K562 (cell line): ENCODE results near the gene PEX13. TPM values are rescaled to one million over a fixed set of nuclear protein-coding genes. Genes with fewer than 3 reads are reported as not detected.
A peak's percentile ranks its signal among the peaks of the same experiment; 100 is the strongest.

Experiments
- ATF7 ChIP-seq: fragments of 450-650 bp; IDR thresholded peaks from 2 replicates; pipeline ENCODE4 v1.7.1; 2014; ENCODE audit warnings: mild to moderate bottlenecking, moderate library complexity
- CHCHD3 ChIP-seq: fragments of 250-450 bp; sonication (Bioruptor Pico); IDR thresholded peaks from 2 replicates; pipeline ENCODE4 v2.1.2; 2022; ENCODE audit warnings: mild to moderate bottlenecking
- CTCF ChIP-seq, 3 experiments: IDR thresholded peaks in 2 of 3; conservative IDR thresholded peaks in 1 of 3; 2 replicates each; pipeline ENCODE4 v1.5.1; 2011 to 2012; ENCODE audit warnings: low read length in 3 of 3, mild to moderate bottlenecking in 3 of 3, control low read depth in 2 of 3, improper control_type of control experiment in 1 of 3, inconsistent platforms in 1 of 3, low read depth in 1 of 3, mixed read lengths in 1 of 3, moderate library complexity in 1 of 3; ENCODE audit not compliant: insufficient read depth in 2 of 3
- DNMT1 ChIP-seq: fragments of 450-650 bp; IDR thresholded peaks from 2 replicates; pipeline ENCODE4 v1.6.1; 2016; ENCODE audit warnings: antibody characterized with exemption, mild to moderate bottlenecking
- ETV1 ChIP-seq: fragments of 450-650 bp; conservative IDR thresholded peaks from 2 replicates; pipeline ENCODE4 v1.6.1; 2016; ENCODE audit warnings: missing genetic modification characterization, control low read depth, low read depth, missing compliant biosample characterization
- GMEB1 ChIP-seq: fragments of 250-450 bp; sonication (Bioruptor Pico); IDR thresholded peaks from 2 replicates; pipeline ENCODE4 v1.4.0; 2020; ENCODE audit warnings: mild to moderate bottlenecking
- HMBOX1 ChIP-seq: sonication (generic); IDR thresholded peaks from 2 replicates; pipeline ENCODE4 v1.6.1; 2016
- HOXB6 ChIP-seq: fragments of 250-450 bp; sonication (Bioruptor Pico); IDR thresholded peaks from 2 replicates; pipeline ENCODE4 v1.5.1; 2022; ENCODE audit warnings: mild to moderate bottlenecking, borderline replicate concordance
- KDM5B ChIP-seq: fragments of 200-600 bp; sonication (generic); IDR thresholded peaks from 2 replicates; pipeline ENCODE4 v1.6.1; 2012; ENCODE audit warnings: low read depth, mild to moderate bottlenecking, moderate library complexity, low read length, control low read depth, inconsistent platforms; ENCODE audit not compliant: insufficient replicate concordance
- KLF13 ChIP-seq: fragments of 450-650 bp; IDR thresholded peaks from 2 replicates; pipeline ENCODE4 v1.6.1; 2016; ENCODE audit warnings: missing genetic modification characterization, low read depth, mild to moderate bottlenecking, missing compliant biosample characterization, moderate library complexity, borderline replicate concordance
- MAFG ChIP-seq: fragments of 450-650 bp; conservative IDR thresholded peaks from 2 replicates; pipeline ENCODE4 v1.6.1; 2016; ENCODE audit warnings: missing genetic modification characterization, missing compliant biosample characterization
- PATZ1 ChIP-seq: fragments of 250-450 bp; sonication (Bioruptor Pico); IDR thresholded peaks from 2 replicates; pipeline ENCODE4 v1.5.0; 2020; ENCODE audit warnings: mild to moderate bottlenecking, borderline replicate concordance
- PHTF2 ChIP-seq: fragments of 250-450 bp; sonication (Bioruptor Pico); IDR thresholded peaks from 2 replicates; pipeline ENCODE4 v1.5.0; 2021; ENCODE audit warnings: mild to moderate bottlenecking
- TEAD1 ChIP-seq, 2 experiments: fragments of 450-650 bp in 1 of 2; sonication (generic) in 1 of 2; formaldehyde crosslinking; IDR thresholded peaks; 2 replicates each; pipeline versions ENCODE4 v1.4.0 to v1.8.0; 2020 to 2022; ENCODE audit warnings: mild to moderate bottlenecking in 2 of 2, missing genetic modification reagents in 1 of 2
- UBTF ChIP-seq, 2 experiments: IDR thresholded peaks; 2 replicates each; pipeline ENCODE4 v1.6.1; 2012; ENCODE audit warnings: improper control_type of control experiment in 2 of 2, low read depth in 2 of 2, low read length in 2 of 2, borderline replicate concordance in 1 of 2
- ZNF124 ChIP-seq: sonication (generic); formaldehyde crosslinking; IDR thresholded peaks from 2 replicates; pipeline ENCODE4 v1.8.1; 2022; ENCODE audit warnings: missing genetic modification reagents
- polyA plus RNA-seq, 8 experiments: library from polyadenylated mRNA; depleted of rRNA in 4 of 8; stranded (reverse) in 5 of 8; unstranded in 3 of 8; fragments of >200 nt; fragmentation: Nextera tagmentation in 2 of 8; fragmentation: Illumina TruSeq in 1 of 8; extraction: Ambion mirVana in 2 of 8; extraction: Trizol in 1 of 8; gene quantifications; 2 replicates each; pipeline versions ENCODE4 v1.2.1 to v1.2.3, GENCODE V29; 2011 to 2014; ENCODE audit warnings: inconsistent platforms in 1 of 8, missing spikeins in 1 of 8
- total RNA-seq, 7 experiments: library from RNA; depleted of rRNA in 6 of 7; stranded (reverse); fragments of >200 nt in 6 of 7; fragmentation: Illumina TruSeq in 2 of 7; extraction: Trizol in 2 of 7; gene quantifications; 2 replicates each; pipeline versions ENCODE4 v1.2.1 to v1.2.3, GENCODE V29; 2011 to 2021; ENCODE audit warnings: low replicate concordance in 1 of 7

The PEX13 gene
- total and polyA plus RNA-seq, 9 of the 15 experiments (the other 6 are each of a cell fraction or from before 2014, with no cell fraction given) = 4.0 to 30.4 (median 18.8) TPM

- TF ChIP-seq HOXB6 (CRISPR knock-in tag) = no peak
- 0 out of 4 replicates have a peak, but pooled peaks of 1 of the 2 experiments have one; percentile 38 for TF ChIP-seq UBTF (IDR thresholded peaks at IDR 0.05; ENCODE audit: borderline replicate concordance in 1 of 2, low read depth in 2 of 2, low read length in 2 of 2)
- peak; percentile 47; the same call in 1 of the 2 replicates for TF ChIP-seq ETV1
- peak in 1 of 2 experiments; percentile 81; a peak in 2 of 4 replicates for TF ChIP-seq TEAD1 (CRISPR knock-in tag; IDR thresholded peaks at IDR 0.05)
- TF ChIP-seq PHTF2 (CRISPR knock-in tag) = no peak
- peak in 1 of 3 experiments; percentile 9; a peak in 2 of 6 replicates for TF ChIP-seq CTCF (IDR thresholded peaks at IDR 0.05 in 2 of 3, conservative IDR thresholded peaks at IDR 0.05 in 1 of 3; ENCODE audit: insufficient read depth in 2 of 3, low read depth in 1 of 3, low read length in 3 of 3)
- peak; percentile 65 for TF ChIP-seq KDM5B
- peak; percentile 25; the same call in 1 of the 2 replicates for TF ChIP-seq ATF7
- TF ChIP-seq CHCHD3 (CRISPR knock-in tag) = peak; percentile 48; the same call in 1 of the 2 replicates
- TF ChIP-seq DNMT1 = peak; percentile 68; the same call in 1 of the 2 replicates
- peak; percentile 81 for TF ChIP-seq GMEB1 (CRISPR knock-in tag)
- peak; percentile 93 for TF ChIP-seq KLF13 (tag)
- no peak for TF ChIP-seq MAFG (tag)
- TF ChIP-seq HMBOX1 = peak; percentile 20; the same call in 1 of the 2 replicates
- no peak for TF ChIP-seq ZNF124 (CRISPR knock-in tag)
- 0 out of 2 replicates have a peak, but pooled peaks have one; percentile 47 for TF ChIP-seq PATZ1 (CRISPR knock-in tag)
These were observed at the start of gene PEX13, which contains the start of gene PUS10 (continued) for GRCh38 chr2:61017556-61018317.
